Measurements from ENCODE around the gene TRIM36. TPM values are rescaled to one million over a fixed set of nuclear protein-coding genes. Genes with fewer than 3 reads are reported as not detected.

The TRIM36 gene
- total RNA-seq, 2 donors from 2014 or later: 0.37 to 0.57 TPM

DNA sequence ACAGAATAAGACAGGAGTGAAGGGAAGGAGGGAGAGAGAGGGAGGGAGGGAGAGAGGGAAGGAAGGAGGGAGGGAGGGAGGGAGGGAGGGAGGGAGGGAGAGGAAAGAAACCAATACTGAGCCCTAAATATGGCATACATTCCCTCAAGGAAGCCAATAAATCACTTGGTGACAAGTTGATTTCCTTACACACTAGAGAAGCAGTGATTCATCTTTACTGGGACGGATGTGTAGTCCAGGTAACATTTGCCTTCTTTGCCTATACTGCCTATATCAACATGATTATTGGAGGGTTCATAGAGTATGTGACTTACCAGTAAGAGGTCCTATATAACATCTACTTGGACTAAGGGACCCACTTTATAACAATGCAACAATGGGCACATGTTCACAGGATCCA, 83.2 kb downstream of the TRIM36 start:
- intact Hi-C loops (cut with DNase I): no loop called here
- DNase-seq (ENCODE audit: low spot score): no peak

DNA sequence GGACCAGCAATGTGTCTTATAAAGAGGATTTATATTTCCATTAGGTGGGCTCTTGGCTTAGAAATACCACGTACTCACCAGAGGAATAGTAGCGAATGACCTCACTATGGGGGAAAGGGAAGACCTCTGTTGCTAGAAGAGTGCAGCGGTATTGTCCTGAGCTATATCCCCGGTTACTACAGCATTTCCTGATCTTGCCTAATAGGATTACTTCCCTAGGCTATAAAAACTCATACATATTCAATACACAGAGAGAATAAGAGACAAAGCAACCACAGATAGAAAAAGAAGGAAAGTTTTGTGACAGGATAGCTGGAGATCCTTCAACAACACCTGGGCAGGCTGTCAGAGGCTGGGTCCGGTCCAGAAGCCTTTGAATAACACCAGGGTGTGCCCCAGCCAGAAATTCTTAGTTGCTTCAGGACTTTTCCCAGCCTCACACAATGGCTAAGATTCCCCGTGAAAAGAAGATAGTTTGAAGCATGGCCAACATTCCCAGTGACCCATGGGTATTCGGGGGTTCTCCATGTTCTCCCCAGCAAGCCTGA, 85.4 kb downstream of the TRIM36 start:
- intact Hi-C loops (cut with DNase I): no loop called here
- DNase-seq (ENCODE audit: low spot score): no peak

GRCh38 chr5:115079924-115080623, 89.6 kb downstream of the TRIM36 start:
- intact Hi-C loops (cut with DNase I): no loop called here

More at GRCh38 chr5:115079924-115080623, 89.6 kb downstream of the TRIM36 start:
- no peak for DNase-seq (ENCODE audit: low spot score)

Other genes with a start within 250 kb of the TRIM36 start
- 10 to 100 TPM; 32.4 to 41.1 TPM for gene PGGT1B, start 93.0 kb upstream of the TRIM36 start, total RNA-seq
- gene CCDC112, start 126.7 kb upstream of the TRIM36 start, total RNA-seq: 1 to 10 TPM; 5.8 to 6.4 TPM